Right ventricle myocardium inferior (tissue), 1 donor: ENCODE measurements around the gene EPDR1. TPM values are rescaled to one million over a fixed set of nuclear protein-coding genes. Genes with fewer than 3 reads are reported as not detected.

ENCODE experiments used
- ATAC-seq: fragments of 200-7000 bp; cut with Tn5 transposase; one replicate; pipeline ENCODE4 v1.9.1; 2020; ENCODE audit warnings: mild to moderate bottlenecking, moderate library complexity
- DNase-seq: peaks from one replicate; pipeline ENCODE4 v3.0.0; 2021; ENCODE audit errors: missing footprints
- intact Hi-C: fragments of 100-400 bp; cut with DNase I; formaldehyde crosslinking; loops from one replicate; pipeline ENCODE4 v1.11.0; 2022
- long read RNA-seq: library from polyadenylated mRNA; unstranded; transcript quantifications from one replicate; pipeline ENCODE4 v2.0.0, GENCODE V29; 2021
- total RNA-seq: library from RNA; stranded (reverse); fragmentation: NEBNext Ultra II Directional; extraction: Animal tissue kit (Norgen Biotek cat#: 25700); gene quantifications from one replicate; pipeline ENCODE4 v1.2.1, GENCODE V29; 2021
- donor health status: DM: no; HTN: yes; CAD: no; lungs with severe emphysema.

EPDR1 gene
- 55.1 TPM for total RNA-seq
- long read RNA-seq, transcript EPDR1-201 (3 exons, 2,599 nt): major isoform, 27 of 37 reads
- long read RNA-seq, partial matches to known transcripts: 0 of 37 reads
- long read RNA-seq, other reads (novel, unspliced or antisense): 5 of 37 reads

- DNase-seq (peak; percentile 77), ATAC-seq (peak; percentile 69)
- intact Hi-C loops: no loop called here
Measured at GRCh38 chr7:37920305-37920848, at the start of gene EPDR1. Gene EPDR1 (plus strand): TSS chr7:37920640. CDS start chr7:37920940, 300 bp downstream.

DNA sequence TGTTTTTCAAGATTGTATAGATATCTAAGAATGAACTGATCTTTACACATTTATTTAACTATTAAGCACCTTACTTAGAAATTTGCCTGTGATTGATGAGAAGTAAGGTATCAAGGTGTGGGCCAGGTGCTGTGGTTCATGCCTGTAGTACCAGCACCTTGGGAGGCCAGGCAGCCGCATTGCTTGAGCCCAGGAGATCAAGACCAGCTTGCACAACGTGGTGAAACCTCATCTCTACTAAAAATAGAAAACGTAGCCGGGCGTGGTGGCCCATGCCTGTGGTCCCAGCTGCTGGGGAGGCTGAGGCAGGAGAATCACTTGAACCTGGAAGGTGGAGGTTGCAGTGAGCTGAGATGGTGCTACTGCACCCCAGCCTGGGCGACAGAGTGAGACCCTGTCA, 38.4 kb upstream of the EPDR1 start:
- peak; percentile 51 for DNase-seq

DNA sequence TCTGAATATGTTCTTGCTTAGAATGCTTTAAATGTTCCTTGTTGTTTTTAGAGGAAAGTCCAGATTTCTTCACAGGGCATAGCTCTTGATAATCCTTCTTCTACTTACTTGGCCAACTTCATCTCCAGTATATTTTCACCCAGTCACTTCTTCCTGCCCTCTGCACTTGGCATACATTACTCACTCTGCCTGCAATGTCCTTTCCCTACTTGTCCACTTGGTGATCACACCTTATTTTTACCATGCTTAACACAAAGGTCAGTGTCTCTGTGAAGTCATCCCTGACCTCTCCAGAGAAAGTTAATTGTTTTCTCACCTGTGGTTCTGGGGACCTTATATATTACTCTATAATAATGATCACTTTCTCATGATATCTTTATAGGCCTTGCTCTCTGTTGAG, 27.1 kb upstream of the EPDR1 start:
- intact Hi-C loops: no loop called here
- no peak for DNase-seq
- no peak for ATAC-seq

More for the DNA sequence above, 38.4 kb upstream of the EPDR1 start:
- intact Hi-C loops: no loop called here
- ATAC-seq: no peak

DNA sequence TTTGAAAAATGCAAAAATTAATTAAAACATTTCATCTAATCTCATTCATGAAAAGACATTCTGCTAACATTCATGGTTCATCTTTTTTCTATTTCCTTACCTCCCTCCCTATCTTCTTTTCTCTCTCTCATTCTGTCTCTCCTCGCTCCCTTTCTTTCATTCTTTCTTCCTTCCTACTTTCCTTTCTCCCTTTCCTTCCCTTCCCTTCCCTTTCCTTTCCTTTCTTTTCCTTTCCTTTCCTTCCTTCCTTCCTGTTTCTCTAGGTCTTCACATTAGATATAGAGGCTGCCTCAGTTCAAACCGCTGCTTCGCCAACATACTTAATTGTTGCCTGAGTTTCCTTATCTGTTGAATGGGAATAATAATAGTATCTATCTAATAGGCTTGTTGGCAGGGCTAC, 25.8 kb upstream of the EPDR1 start:
- no peak for ATAC-seq
- intact Hi-C loops: no loop called here
- DNase-seq: no peak

- intact Hi-C loops: loop anchor here (2.0 to 5.0 kb wide), 2 partner anchors 207 to 323 kb away; no protein-coding TSS in a partner anchor
Measured at GRCh38 chr7:37899712-37900247, 20.7 kb upstream of the EPDR1 start.

GRCh38 chr7:37901236-37901827, 19.1 kb upstream of the EPDR1 start:
- DNase-seq (no peak), ATAC-seq (peak; percentile 50)
- intact Hi-C loops: loop anchor here (2.0 to 5.0 kb wide), 2 partner anchors 205 to 321 kb away; no protein-coding TSS in a partner anchor

More at GRCh38 chr7:37899712-37900247, 20.7 kb upstream of the EPDR1 start:
- no peak for ATAC-seq
- DNase-seq: no peak

DNA sequence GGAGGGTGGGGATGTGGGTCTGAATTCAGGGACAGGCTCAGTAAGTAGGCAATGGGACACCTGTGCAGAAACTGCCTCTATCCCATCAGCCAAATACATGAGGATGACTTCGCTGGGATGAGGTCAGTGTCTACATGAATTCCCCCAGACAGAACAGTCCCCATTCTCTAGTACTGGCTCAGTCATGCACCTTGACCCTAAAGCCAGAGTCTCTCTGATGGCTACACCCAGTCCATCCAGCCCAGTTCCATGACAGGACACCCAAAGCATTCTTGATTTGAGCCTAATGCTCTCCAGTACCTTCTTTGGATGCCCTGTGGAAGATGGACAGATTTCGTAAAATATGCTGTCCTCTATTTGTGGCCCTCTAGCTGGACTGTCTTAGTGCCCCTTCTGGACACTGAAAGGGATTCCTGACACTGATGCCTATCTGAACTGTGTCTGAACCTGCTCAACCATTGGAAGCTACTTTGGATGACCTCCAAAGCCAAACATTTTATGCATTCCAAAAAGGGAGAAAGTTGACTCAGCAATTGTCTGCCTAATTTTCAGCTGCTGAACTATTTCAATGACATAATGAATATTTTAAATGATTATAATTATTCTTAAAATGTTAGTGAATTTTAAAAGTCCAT, 18.4 kb upstream of the EPDR1 start:
- ATAC-seq: peak; percentile 31
- intact Hi-C loops: loop anchor here (2.0 to 5.0 kb wide), 2 partner anchors 205 to 320 kb away; no protein-coding TSS in a partner anchor
- DNase-seq: no peak

- intact Hi-C loops: no loop called here
- no peak for ATAC-seq
- no peak for DNase-seq
Measured at GRCh38 chr7:37908221-37908788, 12.1 kb upstream of the EPDR1 start.

DNA sequence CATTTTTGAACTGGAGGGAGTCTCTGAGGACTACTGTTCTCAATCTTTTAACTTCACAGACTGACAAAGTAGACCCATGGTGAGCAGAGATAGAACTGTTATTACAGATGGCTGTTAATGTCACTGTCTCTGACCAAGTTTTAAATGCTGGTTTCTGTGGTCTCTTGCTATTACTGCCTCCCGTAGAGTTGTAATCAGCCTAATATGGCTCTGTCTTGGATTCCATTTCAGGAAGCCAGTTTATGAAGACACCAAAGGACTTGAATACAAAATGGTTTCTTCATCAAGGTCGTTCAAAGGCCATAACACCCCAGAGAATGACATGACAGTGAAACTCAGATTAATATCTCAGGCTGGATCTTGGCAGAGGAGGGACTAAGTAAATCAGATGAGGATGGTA, 7.7 kb upstream of the EPDR1 start:
- intact Hi-C loops: loop anchor here (10.0 kb wide), 1 partner anchor 92 kb away; no protein-coding TSS in a partner anchor
- DNase-seq: no peak
- ATAC-seq: no peak

DNA sequence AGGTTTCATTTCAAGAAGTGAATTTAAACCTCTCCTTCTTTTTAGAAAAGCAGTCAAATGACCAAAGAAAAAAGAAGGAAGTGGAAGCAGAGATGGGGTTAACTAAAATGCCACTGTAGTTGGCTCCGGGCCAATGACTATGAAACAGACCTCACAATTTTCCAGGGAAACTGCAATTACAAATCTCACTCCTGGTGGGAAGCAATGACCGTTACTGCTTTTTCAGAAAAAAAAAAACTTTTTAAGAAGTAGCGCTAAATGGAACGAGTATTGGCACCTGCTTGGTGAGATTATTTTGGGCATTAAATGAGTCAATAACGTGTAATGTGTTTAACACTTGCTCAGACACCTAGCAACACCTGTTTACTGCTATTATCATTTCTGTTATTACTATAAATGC, 5.0 kb upstream of the EPDR1 start:
- DNase-seq (no peak), ATAC-seq (no peak)
- intact Hi-C loops: loop anchor here (5.0 to 10.0 kb wide), 4 partner anchors 89 to 307 kb away; partner anchors contain the start of gene STARD3NL

GRCh38 chr7:37916017-37916672, 4.3 kb upstream of the EPDR1 start:
- ATAC-seq (no peak), DNase-seq (peak; percentile 66)
- intact Hi-C loops: loop anchor here (5.0 to 10.0 kb wide), 4 partner anchors 89 to 306 kb away; partner anchors contain the start of gene STARD3NL

DNA sequence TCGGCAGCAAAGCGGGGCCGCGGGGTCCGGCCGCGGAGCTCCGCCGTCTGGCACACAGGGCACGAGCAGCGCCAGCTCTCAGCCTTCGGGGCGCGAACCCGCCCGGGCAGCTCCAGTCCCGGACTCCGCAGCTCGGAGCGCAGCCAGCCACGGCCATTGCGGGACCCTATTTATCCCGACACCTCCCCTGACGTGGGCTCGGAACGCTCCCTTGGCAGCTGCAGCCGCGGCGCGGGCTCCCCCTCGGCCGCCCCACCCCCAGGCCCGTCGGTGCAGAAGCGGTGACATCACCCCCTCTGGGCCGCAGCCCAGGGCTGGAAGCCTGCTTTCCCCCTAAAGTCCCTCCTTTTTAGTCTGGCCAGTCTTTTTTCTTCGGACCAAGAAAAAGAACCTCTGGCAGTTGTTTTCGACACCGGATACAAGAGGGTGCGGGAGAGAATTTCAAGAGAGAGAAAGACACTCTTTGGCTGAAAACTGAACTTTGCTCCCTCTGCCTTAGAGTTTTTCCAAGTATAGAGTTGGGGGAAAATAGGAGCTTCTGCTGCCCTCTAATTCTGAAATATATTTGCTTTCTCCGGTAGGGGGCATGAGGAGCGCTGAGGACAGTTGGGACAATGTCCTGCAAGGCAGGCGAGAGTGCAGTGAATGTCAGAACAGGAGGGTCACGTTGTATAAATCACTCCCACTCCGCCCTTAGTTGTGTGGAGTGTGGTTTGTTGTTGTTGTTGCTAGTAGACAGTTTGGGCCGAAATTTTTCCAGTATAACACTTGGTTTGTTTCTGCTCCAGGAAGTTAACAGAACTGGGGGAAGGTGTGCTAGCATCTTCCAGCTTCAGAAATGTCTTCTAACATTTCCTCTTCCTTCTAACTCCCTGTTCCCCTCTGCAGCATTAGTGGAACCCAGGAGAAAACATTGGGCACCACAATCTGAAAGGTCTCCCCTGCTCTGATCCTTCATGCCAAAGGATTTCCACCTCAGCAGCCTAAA, 3.5 kb upstream of the EPDR1 start, which contains the start of gene SFRP4:
Gene SFRP4 (minus strand): TSS at position 145 of the 988 bp plus-strand sequence. CDS start 280 bp downstream, outside the sequence.
- peak; percentile 68 for DNase-seq
- ATAC-seq: peak; percentile 64
- intact Hi-C loops: loop anchor here (5.0 to 10.0 kb wide), 4 partner anchors 88 to 305 kb away; partner anchors contain the start of gene STARD3NL

DNA sequence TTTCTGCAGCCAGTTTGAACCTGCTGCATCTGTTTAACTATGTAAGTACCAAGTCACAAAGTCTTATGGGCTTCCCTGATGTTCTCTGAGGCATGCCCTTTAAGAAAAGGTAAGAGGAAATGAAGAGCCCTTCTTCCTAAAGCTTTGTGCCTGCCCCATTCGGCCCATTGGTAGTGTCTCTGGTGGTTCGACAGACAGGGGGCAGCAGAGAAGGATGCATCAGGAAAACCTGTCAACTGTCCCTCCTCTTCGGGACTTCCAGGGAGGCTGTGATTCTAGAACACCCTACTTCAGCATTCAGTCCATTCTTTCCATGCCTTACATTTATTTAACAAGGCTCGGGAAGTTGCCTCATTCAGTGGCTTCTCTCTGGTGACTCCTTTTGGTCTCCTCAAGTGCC, 1.9 kb upstream of the EPDR1 start:
- intact Hi-C loops: loop anchor here (5.0 to 10.0 kb wide), 4 partner anchors 86 to 304 kb away; partner anchors contain the start of gene STARD3NL
- no peak for ATAC-seq
- DNase-seq: no peak

DNA sequence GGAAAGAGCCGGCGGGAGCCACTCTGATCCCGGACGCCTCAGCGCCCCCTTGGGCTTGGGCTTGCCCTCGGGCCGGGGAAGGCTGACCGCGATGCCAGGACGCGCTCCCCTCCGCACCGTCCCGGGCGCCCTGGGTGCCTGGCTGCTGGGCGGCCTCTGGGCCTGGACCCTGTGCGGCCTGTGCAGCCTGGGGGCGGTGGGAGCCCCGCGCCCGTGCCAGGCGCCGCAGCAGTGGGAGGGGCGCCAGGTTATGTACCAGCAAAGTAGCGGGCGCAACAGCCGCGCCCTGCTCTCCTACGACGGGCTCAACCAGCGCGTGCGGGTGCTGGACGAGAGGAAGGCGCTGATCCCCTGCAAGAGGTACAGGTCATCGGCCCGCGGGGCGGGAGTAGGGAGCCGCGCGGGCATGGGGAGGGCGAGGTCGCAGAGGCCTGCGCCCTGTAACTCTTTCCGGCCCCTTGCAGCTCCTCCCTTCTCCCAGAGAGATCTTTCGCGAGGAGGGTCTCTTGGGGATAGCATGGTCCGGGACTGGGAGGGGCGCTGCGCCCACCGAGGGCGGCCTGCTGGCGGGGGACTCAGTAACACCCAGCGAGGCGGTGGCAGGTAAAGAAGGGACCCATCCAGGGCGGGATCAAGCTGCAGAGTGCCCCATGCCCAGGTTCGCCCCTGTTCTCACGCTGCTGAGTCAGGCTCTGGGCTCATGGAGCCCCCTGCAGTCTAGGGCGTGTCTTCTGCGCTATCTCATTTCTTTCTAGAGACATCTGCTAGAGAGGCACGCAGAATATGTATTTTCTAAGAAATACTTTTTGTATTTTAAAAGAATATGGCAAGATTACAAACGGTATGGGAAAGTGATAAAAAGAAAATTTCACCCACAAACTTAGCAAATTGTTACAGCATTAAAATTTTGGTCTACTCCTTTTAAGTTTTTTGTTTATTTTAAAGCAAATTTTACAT, 687 bp downstream of the EPDR1 start:
- intact Hi-C loops: loop anchor here (1.0 kb wide), 1 partner anchor 22 kb away; no protein-coding TSS in a partner anchor
- ATAC-seq (peak; percentile 71), DNase-seq (peak; percentile 63)

DNA sequence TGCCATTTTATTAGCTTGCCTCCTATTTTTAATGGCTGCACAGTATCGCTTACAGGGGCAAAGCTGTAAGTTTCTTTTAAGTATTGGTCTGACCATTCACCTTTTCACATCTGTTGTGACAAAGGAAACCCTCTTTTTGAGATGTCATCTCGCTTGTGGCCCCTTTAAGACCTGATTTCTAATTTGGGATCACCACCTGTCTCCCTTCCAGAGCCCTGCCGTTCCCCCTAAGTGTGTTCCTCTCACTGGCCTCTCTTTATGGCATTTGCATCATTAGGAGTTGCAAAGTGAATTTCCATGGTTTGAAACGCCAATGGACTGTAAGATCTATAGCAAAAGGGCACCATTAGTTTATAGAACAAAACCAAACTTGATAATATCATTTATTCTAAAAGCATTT, 1.4 kb downstream of the EPDR1 start:
- DNase-seq (no peak), ATAC-seq (no peak)
- intact Hi-C loops: loop anchor here (1.0 kb wide), 1 partner anchor 21 kb away; no protein-coding TSS in a partner anchor

DNA sequence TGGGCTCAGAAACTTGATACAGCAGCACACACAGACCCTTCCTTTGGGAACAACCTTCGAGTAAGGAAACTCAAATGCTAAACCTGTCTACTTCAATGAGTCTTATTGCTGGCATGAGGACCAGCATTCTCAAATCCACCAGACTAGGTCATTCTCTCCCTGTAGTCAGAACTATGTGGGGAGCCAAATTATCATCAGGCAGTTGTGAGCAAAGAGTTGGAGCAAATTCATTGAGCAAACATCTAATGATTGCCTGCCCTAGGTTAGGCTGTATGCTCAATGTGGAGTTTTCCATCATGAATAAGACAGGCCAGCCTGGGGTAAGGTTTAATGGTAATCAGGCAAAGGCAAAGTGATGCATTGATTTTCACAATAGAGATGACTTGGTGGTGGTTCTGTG, 3.6 kb downstream of the EPDR1 start:
- intact Hi-C loops: no loop called here
- DNase-seq: no peak
- no peak for ATAC-seq
